A549 (cell line): ENCODE measurements around the gene DUSP2. TPM values are rescaled to one million over a fixed set of nuclear protein-coding genes. Genes with fewer than 3 reads are reported as not detected.

Source experiments
- ATAC-seq, 2 experiments: fragments of 200-7000 bp in 1 of 2; fragments of >200 bp in 1 of 2; cut with Nextera tagmentation in 1 of 2; cut with Tn5 transposase in 1 of 2; 3 replicates each; pipeline versions ENCODE4 v1.8.0 to v1.9.1; 2018 to 2020; ENCODE audit warnings: mild to moderate bottlenecking in 1 of 2, moderate library complexity in 1 of 2
- CTCF ChIA-PET: fragments of 300-600 bp; sonication (Branson Sonifier 250); formaldehyde crosslinking; extraction: SDS; loops from one replicate; lab custom pipeline; 2021; ENCODE audit warnings: antibody characterized with exemption, inconsistent platforms; lab: Yijun Ruan, JAX
- POLR2A ChIA-PET: fragments of 350-600 bp; formaldehyde crosslinking; extraction: SDS; loops from one replicate; lab custom pipeline; 2021; ENCODE audit warnings: antibody characterized with exemption, inconsistent platforms; lab: Yijun Ruan, JAX
- DNase-seq, 2 experiments: peaks; one replicate each; pipeline versions ENCODE4 v3.0.0 to v3.0.0-alpha.2; 2011 to 2016; ENCODE audit warnings: low read depth in 1 of 2, low spot score in 1 of 2
- FAIRE-seq: peaks from 2 replicates; lab custom pipeline; 2011; peaks lifted over from hg19 to GRCh38; lab: Jason Lieb, UNC
- H3K27ac ChIP-seq, 2 experiments: fragments of >200 bp; sonication (Bioruptor Twin); formaldehyde crosslinking; 3 replicates each; pipeline ENCODE4 v1.5.1; 2016 to 2017
- H3K4me1 ChIP-seq: fragments of >200 bp; sonication (Bioruptor Twin); formaldehyde crosslinking; 3 replicates; pipeline ENCODE4 v1.6.1; 2016
- H3K4me2 ChIP-seq: fragments of >200 bp; sonication (Bioruptor Twin); formaldehyde crosslinking; 3 replicates; pipeline ENCODE4 v1.6.1; 2016
- H3K4me3 ChIP-seq: fragments of >200 bp; sonication (Bioruptor Twin); formaldehyde crosslinking; 3 replicates; pipeline ENCODE4 v1.5.1; 2016
- H3K9me3 ChIP-seq: fragments of >200 bp; sonication (Bioruptor Twin); formaldehyde crosslinking; 3 replicates; pipeline ENCODE4 v1.6.1; 2016
- BHLHE40 ChIP-seq: IDR thresholded peaks from 2 replicates; pipeline ENCODE4 v1.6.1; 2012; ENCODE audit warnings: low read depth, low read length, inconsistent platforms
- CEBPB ChIP-seq, 2 experiments: fragments of >200 bp in 1 of 2; sonication (Bioruptor Twin) in 1 of 2; formaldehyde crosslinking in 1 of 2; IDR thresholded peaks; 2 replicates each; pipeline ENCODE4 v1.6.1; 2012 to 2016
- EP300 ChIP-seq, 2 experiments: fragments of >200 bp; sonication (Bioruptor Twin); formaldehyde crosslinking; IDR thresholded peaks; 2 replicates in 1 of 2; 3 replicates in 1 of 2; pipeline ENCODE4 v1.6.1; 2016 to 2017
- FOSB ChIP-seq: fragments of 250-450 bp; sonication (Bioruptor Pico); IDR thresholded peaks from 2 replicates; pipeline ENCODE4 v1.5.0; 2020; ENCODE audit warnings: mild to moderate bottlenecking, moderate library complexity
- FOXS1 ChIP-seq: fragments of 250-450 bp; sonication (Bioruptor Pico); IDR thresholded peaks from 2 replicates; pipeline ENCODE4 v1.5.0; 2020; ENCODE audit warnings: mild to moderate bottlenecking, moderate library complexity
- HOXA7 ChIP-seq: fragments of 250-450 bp; sonication (Bioruptor Pico); IDR thresholded peaks from 2 replicates; pipeline ENCODE4 v1.5.0; 2020; ENCODE audit warnings: mild to moderate bottlenecking, moderate library complexity
- HOXB13 ChIP-seq: fragments of 250-450 bp; sonication (Bioruptor Pico); IDR thresholded peaks from 2 replicates; pipeline ENCODE4 v1.5.0; 2020; ENCODE audit warnings: low read depth, mild to moderate bottlenecking, moderate library complexity
- KDM1A ChIP-seq: fragments of 200-600 bp; sonication (generic); IDR thresholded peaks from 2 replicates; pipeline ENCODE4 v1.6.1; 2016; ENCODE audit warnings: low read depth, mild to moderate bottlenecking
- MAFK ChIP-seq: fragments of 450-650 bp; IDR thresholded peaks from 2 replicates; pipeline ENCODE4 v1.6.1; 2014; ENCODE audit not compliant: partially characterized antibody
- MAZ ChIP-seq: fragments of 150-350 bp; IDR thresholded peaks from 2 replicates; pipeline ENCODE4 v1.6.1; 2014; ENCODE audit warnings: antibody characterized with exemption, low read depth, low read length, borderline replicate concordance
- MYC ChIP-seq: IDR thresholded peaks from 2 replicates; pipeline ENCODE4 v1.6.1; 2012; ENCODE audit warnings: mild to moderate bottlenecking, inconsistent platforms, low read length, improper control_type of control experiment, borderline replicate concordance
- NPAS2 ChIP-seq: fragments of 250-450 bp; sonication (Bioruptor Pico); IDR thresholded peaks from 2 replicates; pipeline ENCODE4 v1.8.0; 2022; ENCODE audit warnings: mild to moderate bottlenecking, moderate library complexity, borderline replicate concordance
- POLR2A ChIP-seq: IDR thresholded peaks from 2 replicates; pipeline ENCODE4 v1.6.1; 2012; ENCODE audit warnings: mild to moderate bottlenecking, low read length
- RAD21 ChIP-seq, 2 experiments: fragments of >200 bp in 1 of 2; sonication (Bioruptor Twin) in 1 of 2; formaldehyde crosslinking in 1 of 2; IDR thresholded peaks in 1 of 2; conservative IDR thresholded peaks in 1 of 2; 2 replicates in 1 of 2; 3 replicates in 1 of 2; pipeline ENCODE4 v1.6.1; 2012 to 2018; ENCODE audit warnings: inconsistent platforms in 1 of 2
- RFX5 ChIP-seq: fragments of 450-650 bp; IDR thresholded peaks from 2 replicates; pipeline ENCODE4 v1.7.1; 2014; ENCODE audit warnings: antibody characterized with exemption, mild to moderate bottlenecking, moderate library complexity
- RNF2 ChIP-seq: fragments of 200-600 bp; sonication (generic); IDR thresholded peaks from 2 replicates; pipeline ENCODE4 v1.6.1; 2016; ENCODE audit warnings: low read depth, mild to moderate bottlenecking, antibody characterized with exemption, moderate library complexity, borderline replicate concordance
- SMC3 ChIP-seq: fragments of >200 bp; sonication (Bioruptor Twin); formaldehyde crosslinking; IDR thresholded peaks from 3 replicates; pipeline ENCODE4 v1.6.1; 2018; ENCODE audit warnings: inconsistent platforms
- ZNF302 ChIP-seq: fragments of 250-450 bp; sonication (Bioruptor Pico); IDR thresholded peaks from 2 replicates; pipeline ENCODE4 v1.9.0; 2021; ENCODE audit warnings: inconsistent platforms, mild to moderate bottlenecking, moderate library complexity
- WGBS: methylation state at CpG from one replicate; pipeline ENCODE4 v1.1.6; 2017; ENCODE audit errors: missing lambda C conversion rate; 5-methylcytosine and 5-hydroxymethylcytosine counted together
- polyA plus RNA-seq, 4 experiments: library from polyadenylated mRNA; depleted of rRNA in 3 of 4; stranded (reverse); fragments of >200 nt; fragmentation: RNase III in 1 of 4; extraction: RNeasy Plus Mini Kit Qiagen cat#74134 plus additional on column Dnase treatment in 1 of 4; gene quantifications; 2 replicates in 3 of 4; 3 replicates in 1 of 4; pipeline ENCODE4 v1.2.3, GENCODE V29; 2011 to 2017
- TF ChIP-seq, protein P1 (sequence below): fragments of 200-600 bp; sonication (generic); IDR thresholded peaks from 2 replicates; pipeline ENCODE4 v1.6.1; 2016; ENCODE audit warnings: antibody characterized with exemption, mild to moderate bottlenecking, moderate library complexity
- TF ChIP-seq, protein P2 (sequence below): fragments of >200 bp; sonication (Bioruptor Twin); formaldehyde crosslinking; IDR thresholded peaks from 3 replicates; pipeline ENCODE4 v1.6.1; 2016
- TF ChIP-seq, protein P3 (sequence below): IDR thresholded peaks from 2 replicates; pipeline ENCODE4 v1.6.1; 2012
- TF ChIP-seq, protein P4 (sequence below): fragments of 250-450 bp; sonication (Bioruptor Pico); IDR thresholded peaks from 2 replicates; pipeline ENCODE4 v1.5.0; 2020; ENCODE audit warnings: low read depth, mild to moderate bottlenecking, moderate library complexity
- TF ChIP-seq, protein P5 (sequence below): fragments of >200 bp; sonication (Bioruptor Twin); formaldehyde crosslinking; IDR thresholded peaks from 2 replicates; pipeline ENCODE4 v1.6.1; 2016
- TF ChIP-seq, protein P6 (sequence below): IDR thresholded peaks from 2 replicates; pipeline ENCODE4 v1.6.1; 2012; ENCODE audit warnings: low read depth, borderline replicate concordance
- TF ChIP-seq, protein P7 (sequence below): IDR thresholded peaks from 2 replicates; pipeline ENCODE4 v1.6.1; 2012

DUSP2 gene
- polyA plus RNA-seq, 2 of the 4 experiments (the other 2 are of a cell fraction) = 0.26 to 0.27 TPM

DNA sequence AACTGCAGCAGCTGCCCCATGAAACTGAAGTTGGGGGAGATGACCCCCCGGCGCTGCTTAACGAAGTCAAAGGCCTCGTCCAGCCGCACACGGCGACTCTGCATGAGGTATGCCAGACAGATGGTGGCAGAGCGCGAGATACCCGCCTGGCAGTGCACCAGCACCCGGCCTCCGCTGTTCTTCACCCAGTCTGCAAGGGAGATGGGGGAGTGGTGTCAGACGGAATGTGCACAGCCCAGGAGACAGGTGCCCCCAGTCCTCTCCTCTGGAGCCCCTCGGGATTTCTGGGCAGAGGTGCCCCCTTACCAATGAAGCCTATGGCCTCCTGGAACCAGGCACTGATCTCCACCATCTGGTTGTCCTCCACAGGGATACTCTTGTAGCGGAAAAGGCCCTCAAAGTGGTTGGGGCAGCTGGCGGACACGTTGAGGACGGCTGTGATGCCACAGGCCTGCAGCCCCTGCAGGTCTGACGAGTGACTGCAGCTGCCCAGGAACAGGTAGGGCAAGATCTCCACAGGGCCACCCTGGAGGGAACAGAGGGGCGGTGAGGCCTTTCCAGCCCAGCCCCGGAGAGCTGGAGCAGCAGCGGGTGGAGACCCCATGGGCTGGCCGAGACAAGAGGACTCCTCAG is 1.3 kb downstream of the DUSP2 start:
- FAIRE-seq = no peak
- 0 out of 6 replicates have a peak, but pooled peaks of 1 of the 2 experiments have one; percentile 13 for ATAC-seq
- ChIA-PET POLR2A (no interaction called here), CTCF (interaction anchor here (1.8 to 2.2 kb wide), 2 partner anchors 9 to 27 kb away, joined by 3 to 10 read pairs; partner anchors contain the start of gene ADRA2B)
- WGBS = 93% methylated on average over 21 of the region's 23 CpGs
- TF ChIP-seq POLR2A (no peak), MAFK (no peak), FOSB (CRISPR knock-in tag) (no peak), RNF2 (no peak), RFX5 (no peak), ZNF302 (CRISPR knock-in tag) (no peak), CEBPB (IDR thresholded peaks at IDR 0.05) (no peak), BHLHE40 (no peak), HOXA7 (no peak)
- TF ChIP-seq, protein P1, sequence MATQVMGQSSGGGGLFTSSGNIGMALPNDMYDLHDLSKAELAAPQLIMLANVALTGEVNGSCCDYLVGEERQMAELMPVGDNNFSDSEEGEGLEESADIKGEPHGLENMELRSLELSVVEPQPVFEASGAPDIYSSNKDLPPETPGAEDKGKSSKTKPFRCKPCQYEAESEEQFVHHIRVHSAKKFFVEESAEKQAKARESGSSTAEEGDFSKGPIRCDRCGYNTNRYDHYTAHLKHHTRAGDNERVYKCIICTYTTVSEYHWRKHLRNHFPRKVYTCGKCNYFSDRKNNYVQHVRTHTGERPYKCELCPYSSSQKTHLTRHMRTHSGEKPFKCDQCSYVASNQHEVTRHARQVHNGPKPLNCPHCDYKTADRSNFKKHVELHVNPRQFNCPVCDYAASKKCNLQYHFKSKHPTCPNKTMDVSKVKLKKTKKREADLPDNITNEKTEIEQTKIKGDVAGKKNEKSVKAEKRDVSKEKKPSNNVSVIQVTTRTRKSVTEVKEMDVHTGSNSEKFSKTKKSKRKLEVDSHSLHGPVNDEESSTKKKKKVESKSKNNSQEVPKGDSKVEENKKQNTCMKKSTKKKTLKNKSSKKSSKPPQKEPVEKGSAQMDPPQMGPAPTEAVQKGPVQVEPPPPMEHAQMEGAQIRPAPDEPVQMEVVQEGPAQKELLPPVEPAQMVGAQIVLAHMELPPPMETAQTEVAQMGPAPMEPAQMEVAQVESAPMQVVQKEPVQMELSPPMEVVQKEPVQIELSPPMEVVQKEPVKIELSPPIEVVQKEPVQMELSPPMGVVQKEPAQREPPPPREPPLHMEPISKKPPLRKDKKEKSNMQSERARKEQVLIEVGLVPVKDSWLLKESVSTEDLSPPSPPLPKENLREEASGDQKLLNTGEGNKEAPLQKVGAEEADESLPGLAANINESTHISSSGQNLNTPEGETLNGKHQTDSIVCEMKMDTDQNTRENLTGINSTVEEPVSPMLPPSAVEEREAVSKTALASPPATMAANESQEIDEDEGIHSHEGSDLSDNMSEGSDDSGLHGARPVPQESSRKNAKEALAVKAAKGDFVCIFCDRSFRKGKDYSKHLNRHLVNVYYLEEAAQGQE = no peak
- TF ChIP-seq, protein P2, sequence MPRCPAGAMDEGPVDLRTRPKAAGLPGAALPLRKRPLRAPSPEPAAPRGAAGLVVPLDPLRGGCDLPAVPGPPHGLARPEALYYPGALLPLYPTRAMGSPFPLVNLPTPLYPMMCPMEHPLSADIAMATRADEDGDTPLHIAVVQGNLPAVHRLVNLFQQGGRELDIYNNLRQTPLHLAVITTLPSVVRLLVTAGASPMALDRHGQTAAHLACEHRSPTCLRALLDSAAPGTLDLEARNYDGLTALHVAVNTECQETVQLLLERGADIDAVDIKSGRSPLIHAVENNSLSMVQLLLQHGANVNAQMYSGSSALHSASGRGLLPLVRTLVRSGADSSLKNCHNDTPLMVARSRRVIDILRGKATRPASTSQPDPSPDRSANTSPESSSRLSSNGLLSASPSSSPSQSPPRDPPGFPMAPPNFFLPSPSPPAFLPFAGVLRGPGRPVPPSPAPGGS = no peak
- TF ChIP-seq, protein P3, sequence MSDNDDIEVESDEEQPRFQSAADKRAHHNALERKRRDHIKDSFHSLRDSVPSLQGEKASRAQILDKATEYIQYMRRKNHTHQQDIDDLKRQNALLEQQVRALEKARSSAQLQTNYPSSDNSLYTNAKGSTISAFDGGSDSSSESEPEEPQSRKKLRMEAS = no peak
- TF ChIP-seq, protein P4, sequence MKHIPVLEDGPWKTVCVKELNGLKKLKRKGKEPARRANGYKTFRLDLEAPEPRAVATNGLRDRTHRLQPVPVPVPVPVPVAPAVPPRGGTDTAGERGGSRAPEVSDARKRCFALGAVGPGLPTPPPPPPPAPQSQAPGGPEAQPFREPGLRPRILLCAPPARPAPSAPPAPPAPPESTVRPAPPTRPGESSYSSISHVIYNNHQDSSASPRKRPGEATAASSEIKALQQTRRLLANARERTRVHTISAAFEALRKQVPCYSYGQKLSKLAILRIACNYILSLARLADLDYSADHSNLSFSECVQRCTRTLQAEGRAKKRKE = no peak
- Histone ChIP-seq H3K27ac (no peak overlapping the region), H3K4me3 (no peak overlapping the region), H3K9me3 (no peaks in the 10 kb centered on the region), H3K4me2 (no peak overlapping the region; the same call in 1 of the 3 replicates), H3K4me1 (peaks cover 10% of the 10 kb centered on the region; the same call in 2 of the 3 replicates)
- peak in 1 of 2 experiments; percentile 19 for DNase-seq

DNA sequence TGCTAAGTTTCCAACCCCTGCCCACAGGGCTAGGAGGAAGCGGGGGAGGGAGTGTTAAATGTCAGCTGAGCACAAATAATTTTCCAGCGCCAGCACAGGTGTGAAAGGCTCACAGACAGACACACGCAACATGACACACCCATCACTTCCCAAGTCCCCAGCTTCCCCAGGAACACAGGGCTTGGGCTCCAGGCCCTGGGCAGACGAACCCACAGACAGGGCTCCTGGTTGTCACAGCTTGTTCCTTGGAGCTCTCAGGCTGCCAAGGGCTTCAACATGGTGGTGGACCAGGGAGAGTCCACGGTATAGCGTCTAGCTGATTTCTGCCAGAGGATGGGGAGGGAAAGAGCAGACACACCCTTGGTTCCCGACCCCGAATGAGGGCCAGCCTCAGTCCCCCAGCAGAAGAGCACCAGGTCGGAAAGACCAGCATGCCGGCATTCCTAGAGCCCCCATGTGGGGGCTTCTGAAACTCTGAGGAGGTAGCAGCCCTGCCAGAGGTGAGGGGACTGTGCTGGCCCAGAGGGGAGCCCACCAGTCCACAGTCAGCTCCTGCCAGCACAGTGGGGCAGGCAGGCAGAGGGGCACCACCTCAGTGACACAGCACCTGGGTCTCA is 1.9 kb downstream of the DUSP2 start:
- Histone ChIP-seq H3K4me1 (peaks cover 5% of the 10 kb centered on the region; the same call in 2 of the 3 replicates), H3K4me3 (no peak overlapping the region), H3K9me3 (no peaks in the 10 kb centered on the region), H3K27ac (no peak overlapping the region), H3K4me2 (no peak overlapping the region)
- ATAC-seq (no peak), FAIRE-seq (no peak), DNase-seq (no peak)
- TF ChIP-seq HOXB13 (CRISPR knock-in tag) (no peak), BHLHE40 (no peak), RFX5 (no peak), FOXS1 (no peak), MAZ (no peak), RAD21 (conservative IDR thresholded peaks at IDR 0.05 in 1 of 2, IDR thresholded peaks at IDR 0.05 in 1 of 2) (no peak), MYC (no peak), KDM1A (no peak), EP300 (IDR thresholded peaks at IDR 0.05) (no peak), POLR2A (no peak), NPAS2 (CRISPR knock-in tag) (no peak), SMC3 (no peak)
- TF ChIP-seq, protein P2 = no peak
- TF ChIP-seq, protein P5, sequence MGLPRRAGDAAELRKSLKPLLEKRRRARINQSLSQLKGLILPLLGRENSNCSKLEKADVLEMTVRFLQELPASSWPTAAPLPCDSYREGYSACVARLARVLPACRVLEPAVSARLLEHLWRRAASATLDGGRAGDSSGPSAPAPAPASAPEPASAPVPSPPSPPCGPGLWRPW = no peak
- TF ChIP-seq, protein P6, sequence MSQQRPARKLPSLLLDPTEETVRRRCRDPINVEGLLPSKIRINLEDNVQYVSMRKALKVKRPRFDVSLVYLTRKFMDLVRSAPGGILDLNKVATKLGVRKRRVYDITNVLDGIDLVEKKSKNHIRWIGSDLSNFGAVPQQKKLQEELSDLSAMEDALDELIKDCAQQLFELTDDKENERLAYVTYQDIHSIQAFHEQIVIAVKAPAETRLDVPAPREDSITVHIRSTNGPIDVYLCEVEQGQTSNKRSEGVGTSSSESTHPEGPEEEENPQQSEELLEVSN = no peak
- TF ChIP-seq, protein P7, sequence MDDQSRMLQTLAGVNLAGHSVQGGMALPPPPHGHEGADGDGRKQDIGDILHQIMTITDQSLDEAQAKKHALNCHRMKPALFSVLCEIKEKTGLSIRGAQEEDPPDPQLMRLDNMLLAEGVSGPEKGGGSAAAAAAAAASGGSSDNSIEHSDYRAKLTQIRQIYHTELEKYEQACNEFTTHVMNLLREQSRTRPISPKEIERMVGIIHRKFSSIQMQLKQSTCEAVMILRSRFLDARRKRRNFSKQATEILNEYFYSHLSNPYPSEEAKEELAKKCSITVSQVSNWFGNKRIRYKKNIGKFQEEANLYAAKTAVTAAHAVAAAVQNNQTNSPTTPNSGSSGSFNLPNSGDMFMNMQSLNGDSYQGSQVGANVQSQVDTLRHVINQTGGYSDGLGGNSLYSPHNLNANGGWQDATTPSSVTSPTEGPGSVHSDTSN = no peak
- WGBS = 88% methylated on average over 10 of the region's 10 CpGs
- POLR2A ChIA-PET = no interaction called here
- CTCF ChIA-PET = interaction anchor here (1.8 to 2.2 kb wide), 2 partner anchors 10 to 26 kb away, joined by 3 to 10 read pairs; partner anchors contain the start of gene ADRA2B
